SK-N-SH treated with all-trans-retinoic acid at 6 μM for 48 hours (cell line): ENCODE data around the gene CREBRF.

Experiments used
- ATAC-seq: fragments of 200-7000 bp; cut with Tn5 transposase; 3 replicates; pipeline ENCODE4 v1.9.1; 2020; ENCODE audit warnings: mild to moderate bottlenecking, moderate library complexity
- CSRNP3 ChIP-seq: fragments of 250-450 bp; sonication (Bioruptor Pico); IDR thresholded peaks from 2 replicates; pipeline ENCODE4 v1.5.1; 2021; ENCODE audit warnings: mild to moderate bottlenecking, moderate library complexity
- GLIS3 ChIP-seq: fragments of 250-450 bp; sonication (Bioruptor Pico); IDR thresholded peaks from 2 replicates; pipeline ENCODE4 v1.5.0; 2020; ENCODE audit warnings: mild to moderate bottlenecking, moderate library complexity
- ISL1 ChIP-seq: fragments of 250-450 bp; sonication (Bioruptor Pico); IDR thresholded peaks from 2 replicates; pipeline ENCODE4 v2.1.2; 2022; ENCODE audit warnings: mild to moderate bottlenecking, moderate library complexity
- OSR1 ChIP-seq: fragments of 250-450 bp; sonication (Bioruptor Pico); IDR thresholded peaks from 2 replicates; pipeline ENCODE4 v1.8.0; 2022; ENCODE audit warnings: moderate library complexity, mild to moderate bottlenecking, inconsistent platforms
- PATZ1 ChIP-seq: fragments of 250-450 bp; sonication (Bioruptor Pico); IDR thresholded peaks from 2 replicates; pipeline ENCODE4 v1.8.0; 2020; ENCODE audit warnings: mild to moderate bottlenecking, moderate library complexity, borderline replicate concordance
- PPARA ChIP-seq: fragments of 250-450 bp; sonication (Bioruptor Pico); IDR thresholded peaks from 2 replicates; pipeline ENCODE4 v1.5.0; 2020; ENCODE audit warnings: mild to moderate bottlenecking, borderline replicate concordance
- SNAI2 ChIP-seq: fragments of 250-450 bp; sonication (Bioruptor Pico); IDR thresholded peaks from 2 replicates; pipeline ENCODE4 v1.5.0; 2020; ENCODE audit warnings: mild to moderate bottlenecking, moderate library complexity
- TCF4 ChIP-seq: fragments of 250-450 bp; sonication (Bioruptor Pico); IDR thresholded peaks from 2 replicates; pipeline ENCODE4 v1.8.0; 2021; ENCODE audit warnings: mild to moderate bottlenecking, moderate library complexity, borderline replicate concordance
- TOX ChIP-seq: fragments of 250-450 bp; sonication (Bioruptor Pico); IDR thresholded peaks from 2 replicates; pipeline ENCODE4 v1.8.0; 2021; ENCODE audit warnings: mild to moderate bottlenecking, moderate library complexity, borderline replicate concordance
- ZC3H10 ChIP-seq: fragments of 250-450 bp; sonication (Bioruptor Pico); IDR thresholded peaks from 2 replicates; pipeline ENCODE4 v1.5.1; 2021; ENCODE audit warnings: mild to moderate bottlenecking, moderate library complexity
- ZFP3 ChIP-seq: fragments of 250-450 bp; sonication (Bioruptor Pico); IDR thresholded peaks from 2 replicates; pipeline ENCODE4 v1.5.0; 2020; ENCODE audit warnings: mild to moderate bottlenecking, moderate library complexity
- ZFP30 ChIP-seq: fragments of 450-650 bp; formaldehyde crosslinking; IDR thresholded peaks from 2 replicates; pipeline ENCODE4 v1.5.0; 2022; ENCODE audit warnings: mild to moderate bottlenecking, moderate library complexity
- ZNF565 ChIP-seq: fragments of 450-650 bp; formaldehyde crosslinking; conservative IDR thresholded peaks from 2 replicates; pipeline ENCODE4 v1.5.0; 2020; ENCODE audit warnings: low read depth, mild to moderate bottlenecking, moderate library complexity
- ZNF70 ChIP-seq: fragments of 450-650 bp; formaldehyde crosslinking; IDR thresholded peaks from 2 replicates; pipeline ENCODE4 v1.5.0; 2020; ENCODE audit warnings: mild to moderate bottlenecking, moderate library complexity
- ZNF8 ChIP-seq: fragments of 450-650 bp; formaldehyde crosslinking; IDR thresholded peaks from 2 replicates; pipeline ENCODE4 v1.5.0; 2020; ENCODE audit warnings: mild to moderate bottlenecking, moderate library complexity
- TF ChIP-seq, protein P1 (sequence below): fragments of 250-450 bp; sonication (Bioruptor Pico); IDR thresholded peaks from 2 replicates; pipeline ENCODE4 v1.8.0; 2021; ENCODE audit warnings: low read depth, mild to moderate bottlenecking, moderate library complexity, borderline replicate concordance
- TF ChIP-seq, protein P2 (sequence below): fragments of 250-450 bp; sonication (Bioruptor Pico); IDR thresholded peaks from 2 replicates; pipeline ENCODE4 v1.5.1; 2020; ENCODE audit warnings: low read depth, mild to moderate bottlenecking, moderate library complexity

Gene CREBRF

DNA sequence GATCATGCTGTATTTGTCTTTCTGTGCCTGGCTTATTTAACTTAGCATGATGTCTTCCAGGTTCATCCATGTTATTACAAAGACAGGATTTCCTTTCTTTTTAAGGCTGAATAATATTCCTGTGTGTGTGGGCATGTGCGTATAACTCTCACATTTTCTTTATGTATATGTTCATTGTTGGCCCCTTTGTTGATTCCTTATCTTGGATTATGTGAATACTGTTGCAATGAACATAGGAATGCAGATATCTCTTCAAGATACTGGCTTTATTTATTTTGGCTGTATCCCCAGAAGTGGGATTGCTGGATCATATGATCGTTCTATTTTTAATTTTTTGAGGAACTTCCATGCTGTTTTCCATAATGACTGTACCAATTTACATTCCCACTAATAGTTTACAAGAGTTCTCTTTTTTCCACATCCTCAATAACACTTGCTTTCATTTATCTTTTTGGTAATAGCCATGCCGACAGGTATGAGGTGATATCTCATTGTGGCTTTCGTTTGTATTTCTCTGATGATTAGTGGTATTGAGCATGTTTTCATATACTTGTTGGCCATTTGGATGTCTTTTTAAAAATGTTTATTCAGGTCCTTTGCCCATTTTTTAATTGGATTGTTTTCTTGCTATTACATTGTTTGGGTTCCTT lies 38.0 kb downstream of the CREBRF start:
- TF ChIP-seq ZFP30 (no peak), CSRNP3 (CRISPR knock-in tag) (no peak), ISL1 (CRISPR knock-in tag) (peak; percentile 73), PATZ1 (CRISPR knock-in tag) (0 out of 2 replicates have a peak, but pooled peaks have one; percentile 43), ZNF70 (CRISPR knock-in tag) (no peak)
- TF ChIP-seq, protein P1, sequence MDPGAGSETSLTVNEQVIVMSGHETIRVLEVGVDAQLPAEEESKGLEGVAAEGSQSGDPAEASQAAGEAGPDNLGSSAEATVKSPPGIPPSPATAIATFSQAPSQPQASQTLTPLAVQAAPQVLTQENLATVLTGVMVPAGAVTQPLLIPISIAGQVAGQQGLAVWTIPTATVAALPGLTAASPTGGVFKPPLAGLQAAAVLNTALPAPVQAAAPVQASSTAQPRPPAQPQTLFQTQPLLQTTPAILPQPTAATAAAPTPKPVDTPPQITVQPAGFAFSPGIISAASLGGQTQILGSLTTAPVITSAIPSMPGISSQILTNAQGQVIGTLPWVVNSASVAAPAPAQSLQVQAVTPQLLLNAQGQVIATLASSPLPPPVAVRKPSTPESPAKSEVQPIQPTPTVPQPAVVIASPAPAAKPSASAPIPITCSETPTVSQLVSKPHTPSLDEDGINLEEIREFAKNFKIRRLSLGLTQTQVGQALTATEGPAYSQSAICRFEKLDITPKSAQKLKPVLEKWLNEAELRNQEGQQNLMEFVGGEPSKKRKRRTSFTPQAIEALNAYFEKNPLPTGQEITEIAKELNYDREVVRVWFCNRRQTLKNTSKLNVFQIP (CRISPR knock-in tag): 0 out of 2 replicates have a peak, but pooled peaks have one; percentile 58
- TF ChIP-seq, protein P2, sequence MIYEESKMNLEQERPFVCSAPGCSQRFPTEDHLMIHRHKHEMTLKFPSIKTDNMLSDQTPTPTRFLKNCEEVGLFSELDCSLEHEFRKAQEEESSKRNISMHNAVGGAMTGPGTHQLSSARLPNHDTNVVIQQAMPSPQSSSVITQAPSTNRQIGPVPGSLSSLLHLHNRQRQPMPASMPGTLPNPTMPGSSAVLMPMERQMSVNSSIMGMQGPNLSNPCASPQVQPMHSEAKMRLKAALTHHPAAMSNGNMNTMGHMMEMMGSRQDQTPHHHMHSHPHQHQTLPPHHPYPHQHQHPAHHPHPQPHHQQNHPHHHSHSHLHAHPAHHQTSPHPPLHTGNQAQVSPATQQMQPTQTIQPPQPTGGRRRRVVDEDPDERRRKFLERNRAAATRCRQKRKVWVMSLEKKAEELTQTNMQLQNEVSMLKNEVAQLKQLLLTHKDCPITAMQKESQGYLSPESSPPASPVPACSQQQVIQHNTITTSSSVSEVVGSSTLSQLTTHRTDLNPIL (CRISPR knock-in tag): no peak
- ATAC-seq: peak; percentile 80

GRCh38 chr5:173098787-173099186 lies 42.6 kb downstream of the CREBRF start:
- ATAC-seq: no peak

DNA sequence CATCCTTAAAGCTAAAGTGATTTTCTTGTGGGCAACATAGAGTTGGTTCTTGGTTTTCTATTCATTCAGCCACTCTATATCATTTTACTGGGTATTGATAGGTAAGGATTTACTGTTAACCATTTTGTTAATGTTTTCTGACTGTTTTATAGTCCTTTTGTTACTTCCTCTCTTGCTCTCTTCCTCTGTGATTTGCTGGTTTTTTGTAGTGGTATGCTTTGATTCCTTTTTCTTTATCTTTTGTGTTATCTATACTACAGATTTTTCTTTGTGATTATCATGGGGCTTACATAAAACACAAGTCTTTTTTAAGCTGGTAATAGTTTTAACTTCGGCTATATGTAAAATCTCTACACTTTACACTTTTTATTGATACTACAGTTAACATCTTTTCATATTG lies 43.3 kb downstream of the CREBRF start:
- no peak for ATAC-seq
- no peak for TF ChIP-seq TOX
- TF ChIP-seq, protein P1 (CRISPR knock-in tag): no peak
- TF ChIP-seq SNAI2 (CRISPR knock-in tag): no peak
- no peak for TF ChIP-seq OSR1 (CRISPR knock-in tag)
- TF ChIP-seq PATZ1 (CRISPR knock-in tag): no peak
- no peak for TF ChIP-seq ZNF565 (CRISPR knock-in tag)
- TF ChIP-seq CSRNP3 (CRISPR knock-in tag): no peak
- no peak for TF ChIP-seq PPARA (CRISPR knock-in tag)
- no peak for TF ChIP-seq ZNF8
- TF ChIP-seq TCF4 (CRISPR knock-in tag): no peak
- TF ChIP-seq, protein P2 (CRISPR knock-in tag): no peak
- TF ChIP-seq ZFP3: no peak

More at GRCh38 chr5:173098787-173099186, 42.6 kb downstream of the CREBRF start:
- TF ChIP-seq GLIS3 (no peak), ZC3H10 (CRISPR knock-in tag) (no peak), ZNF8 (no peak)
- TF ChIP-seq, protein P1 (CRISPR knock-in tag): no peak
